GM21423 (cell line): Measurements from ENCODE around the gene L3MBTL3.
"Not testable (repeated sequence)": the region's sequence is repeated elsewhere in the genome, so short reads cannot be mapped to it uniquely, and the experiment has no call there.

Source experiments
- ATAC-seq: cut with Tn5 transposase; IDR thresholded peaks from one replicate; pipeline ENCODE4 v1.9.1; 2021; ENCODE audit warnings: mild to moderate bottlenecking, moderate library complexity; ENCODE audit not compliant: unreplicated experiment

The L3MBTL3 gene

GRCh38 chr6:130173377-130174004 is 155.1 kb downstream of the L3MBTL3 start:
- not testable (repeated sequence) for ATAC-seq

- no peak for ATAC-seq
Measured at GRCh38 chr6:130176378-130176777, 158.0 kb downstream of the L3MBTL3 start.

GRCh38 chr6:130178692-130179091 is 160.3 kb downstream of the L3MBTL3 start:
- no peak for ATAC-seq

- no peak for ATAC-seq
Measured at GRCh38 chr6:130182466-130182865, 164.1 kb downstream of the L3MBTL3 start.

GRCh38 chr6:130183271-130184222 is 165.2 kb downstream of the L3MBTL3 start:
- no peak for ATAC-seq

- ATAC-seq: no peak
Measured at GRCh38 chr6:130185658-130186057, 167.3 kb downstream of the L3MBTL3 start.

- ATAC-seq: no peak
Measured at GRCh38 chr6:130187335-130188206, 169.2 kb downstream of the L3MBTL3 start.

- ATAC-seq: no peak
Measured at GRCh38 chr6:130188207-130188899, 170.0 kb downstream of the L3MBTL3 start.

GRCh38 chr6:130189531-130190397 is 171.4 kb downstream of the L3MBTL3 start:
- no peak for ATAC-seq
